A549 treated with GW870086 at 1 μM for 4 hours (cell line): ENCODE measurements around the gene PROKR2. TPM values are rescaled to one million over a fixed set of nuclear protein-coding genes. Genes with fewer than 3 reads are reported as not detected.

Source experiments
- total RNA-seq: library from RNA; stranded (reverse); fragments of 200-300 nt; extraction: Qiagen RNA extraction; gene quantifications from 5 replicates; pipeline ENCODE4 v1.2.3, GENCODE V29; 2022; ENCODE audit warnings: low read depth

PROKR2 gene
- total RNA-seq = not detected in 5 replicates

DNA sequence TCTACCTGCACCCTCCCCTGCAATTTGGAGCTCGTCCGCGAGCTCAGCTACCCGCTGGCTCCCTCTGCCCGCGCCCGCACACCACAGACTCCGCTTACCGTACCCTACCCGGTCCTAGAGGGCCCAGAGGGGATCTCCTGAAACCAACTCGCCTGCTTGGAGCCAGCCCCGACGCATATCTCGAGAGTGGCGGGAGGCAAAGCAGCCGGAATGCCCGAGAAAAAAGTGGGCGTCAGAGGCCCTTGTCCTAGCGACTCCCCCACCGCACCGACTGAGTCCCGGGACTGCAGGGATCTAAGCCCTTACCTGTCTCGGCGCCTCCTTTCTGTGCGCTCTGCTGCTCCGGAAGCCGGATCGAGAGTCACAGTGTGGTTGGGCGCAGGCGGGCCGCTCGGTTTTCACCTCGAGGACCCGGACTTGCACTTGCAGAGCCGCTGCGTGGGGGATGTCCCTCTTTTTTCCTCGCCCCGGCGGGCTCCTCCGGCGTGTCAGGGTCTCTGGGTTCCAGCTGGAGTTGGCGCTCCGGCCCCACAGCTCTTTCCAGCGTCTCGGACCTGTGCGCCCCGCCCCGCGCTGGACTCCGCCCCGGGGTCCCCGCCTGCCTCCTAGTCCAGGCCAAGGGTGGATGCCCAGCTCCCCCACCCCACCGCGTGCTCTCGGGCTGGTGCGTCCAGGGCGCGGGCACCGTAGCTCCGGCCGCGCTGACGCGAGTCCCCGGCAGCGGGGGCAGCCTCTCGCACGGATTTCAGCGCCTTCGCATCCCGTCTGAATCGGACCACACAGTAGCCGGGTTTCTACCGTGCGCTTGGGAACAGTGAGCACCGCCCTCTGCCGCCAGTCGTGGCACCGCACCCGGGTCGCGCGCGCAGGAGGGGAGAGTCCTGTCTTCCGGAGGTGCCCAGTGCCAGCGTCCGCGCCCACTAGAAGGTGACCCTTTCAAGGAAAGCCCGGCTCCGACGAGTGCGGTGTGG lies at the start of gene PROKR2:
TSS of gene PROKR2 (minus strand) at position 767 of the 971 bp plus-strand sequence. CDS start 2,585 bp downstream, outside the sequence.

Other genes starting within 250 kb of the PROKR2 start
- gene TMEM230, start 203.9 kb downstream of the PROKR2 start, total RNA-seq = 99.6 to 115 TPM (median 109 TPM) in 5 replicates
- 376 to 399 TPM (median 382 TPM) in 5 replicates for gene PCNA, start 197.0 kb downstream of the PROKR2 start, total RNA-seq
- gene CDS2, start 189.9 kb downstream of the PROKR2 start, total RNA-seq = 47.1 to 66.6 TPM (median 64.4 TPM) in 5 replicates